ENCODE measurements around the gene NCS1.

NCS1 gene

DNA sequence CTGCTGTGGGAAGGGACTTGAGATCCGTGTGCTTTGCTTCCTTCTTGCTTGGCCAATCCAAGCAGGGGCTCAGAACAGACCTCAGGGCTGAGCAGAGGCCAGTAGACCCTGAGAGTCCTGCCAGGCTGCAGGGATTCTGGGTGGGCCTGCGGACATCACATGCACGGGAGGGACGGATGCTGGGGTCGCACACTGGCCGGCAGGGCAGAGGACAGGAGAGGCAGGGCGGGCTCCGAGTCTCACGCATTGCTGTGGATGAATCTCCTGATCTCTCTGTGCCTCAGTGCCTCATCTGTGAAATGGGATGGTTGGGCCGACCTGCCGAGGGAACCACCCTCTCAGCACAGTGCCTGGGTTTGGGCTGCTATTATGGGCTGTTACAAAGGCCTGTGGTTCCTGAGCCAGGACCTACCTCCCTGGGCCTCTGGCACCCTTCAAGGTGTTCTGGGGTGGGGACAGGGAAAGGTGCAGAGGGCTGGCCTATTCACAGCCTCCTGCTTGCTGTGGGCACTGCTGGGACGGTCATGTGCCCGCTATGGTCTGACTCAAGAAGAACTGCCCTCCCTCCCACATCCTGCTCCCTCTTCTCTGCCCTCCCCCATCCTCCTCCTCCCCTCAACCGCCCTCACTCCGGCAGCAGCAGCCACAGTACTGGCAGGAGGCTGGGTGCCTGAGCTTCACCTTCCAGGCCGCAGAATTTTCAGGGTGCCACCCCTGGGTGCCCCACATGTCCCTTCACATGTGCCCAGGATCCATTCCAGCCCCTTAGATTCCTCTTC lies 43.3 kb downstream of the NCS1 start:
- no peak for DNase-seq

DNA sequence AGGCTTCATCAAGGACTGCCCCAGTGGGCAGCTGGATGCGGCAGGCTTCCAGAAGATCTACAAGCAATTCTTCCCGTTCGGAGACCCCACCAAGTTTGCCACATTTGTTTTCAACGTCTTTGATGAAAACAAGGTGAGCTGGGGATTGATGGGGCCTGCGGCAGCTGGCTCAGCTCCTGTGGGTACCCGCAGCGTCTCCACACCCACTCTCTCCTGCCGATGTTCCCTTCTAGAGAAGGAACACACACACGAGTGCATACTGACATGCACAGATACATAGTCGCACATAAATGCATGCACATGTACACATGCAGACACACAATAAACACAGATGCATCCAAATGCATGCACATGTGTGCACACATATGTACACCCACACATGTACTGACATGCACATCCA lies 45.6 kb downstream of the NCS1 start:
- no peak for DNase-seq

DNA sequence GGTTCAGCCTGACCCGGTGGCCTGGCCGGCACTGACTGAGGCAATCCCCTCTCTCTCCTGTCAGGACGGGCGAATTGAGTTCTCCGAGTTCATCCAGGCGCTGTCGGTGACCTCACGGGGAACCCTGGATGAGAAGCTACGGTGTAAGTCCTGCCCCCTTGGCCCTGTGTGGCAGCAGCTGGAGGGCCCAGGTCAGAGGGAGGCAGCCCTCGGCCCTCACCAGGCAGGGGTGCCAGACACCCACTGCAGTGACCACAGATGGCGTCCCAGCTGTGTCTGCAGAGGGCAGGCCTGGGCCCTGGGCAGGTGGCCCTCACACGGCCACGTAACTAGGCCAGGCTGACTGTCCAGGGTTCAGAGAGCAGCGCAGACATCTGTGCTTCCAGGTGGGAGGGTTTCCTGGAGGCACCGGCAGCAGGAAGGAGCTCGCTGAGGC lies 47.5 kb downstream of the NCS1 start:
- no peak for DNase-seq

DNA sequence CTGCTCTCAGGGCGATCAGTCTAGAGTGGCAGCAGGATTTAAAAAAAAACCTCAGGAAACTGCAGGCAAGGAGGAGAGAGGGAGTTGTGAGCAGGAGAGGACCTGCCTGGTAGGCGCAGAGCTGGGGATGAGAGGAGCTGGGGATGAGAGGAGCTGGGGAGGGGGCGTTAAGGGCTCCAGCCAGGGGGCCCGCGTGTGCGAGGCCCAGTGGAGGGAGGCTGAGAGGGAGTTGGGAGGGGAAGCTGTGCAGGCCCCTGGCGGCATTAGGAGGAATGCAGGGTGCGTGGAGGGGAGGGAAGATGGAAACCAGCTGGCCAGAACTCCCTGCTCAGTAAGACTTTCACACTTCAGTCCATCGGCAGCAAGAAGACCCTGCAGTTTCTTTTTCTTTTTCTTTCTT lies 48.1 kb downstream of the NCS1 start:
- no peak for DNase-seq

DNA sequence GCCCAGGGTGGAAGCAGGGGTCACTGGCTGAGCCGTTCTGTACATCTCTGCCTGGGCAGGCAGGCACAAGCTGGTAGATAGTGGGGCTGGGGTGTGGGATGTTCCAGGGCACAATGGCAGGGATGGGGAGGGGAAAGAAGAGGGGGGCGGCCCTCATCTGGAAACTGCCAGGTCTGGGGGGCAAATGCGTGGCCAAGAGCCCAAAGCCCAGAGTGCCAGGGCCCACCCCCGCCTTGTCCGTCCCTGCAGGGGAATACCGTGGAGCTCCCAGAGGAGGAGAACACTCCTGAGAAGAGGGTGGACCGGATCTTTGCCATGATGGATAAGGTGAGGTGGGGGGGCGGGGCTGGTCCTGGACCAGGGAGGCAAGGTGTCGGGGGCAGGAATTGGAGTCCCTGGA lies 50.6 kb downstream of the NCS1 start:
- DNase-seq: no peak

DNA sequence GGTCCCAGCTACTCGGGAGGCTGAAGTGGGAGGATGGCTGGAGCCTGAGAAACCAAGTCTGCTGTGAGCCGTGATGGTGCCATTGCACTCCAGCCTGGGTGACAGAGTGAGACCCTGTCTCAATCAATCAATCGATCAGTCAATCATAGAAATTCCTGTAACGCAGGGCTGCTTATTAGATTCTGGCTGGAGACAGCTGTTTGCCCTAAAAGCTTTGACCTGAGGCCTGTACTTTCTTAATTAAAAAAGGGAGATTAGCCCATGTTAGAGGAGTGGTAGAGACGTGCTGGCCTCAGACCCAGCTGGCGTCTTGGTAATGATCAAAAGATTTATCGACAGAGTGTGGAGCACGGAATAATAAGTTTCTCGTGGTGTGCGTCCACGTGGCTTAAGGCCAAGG lies 52.9 kb downstream of the NCS1 start:
- DNase-seq: no peak

DNA sequence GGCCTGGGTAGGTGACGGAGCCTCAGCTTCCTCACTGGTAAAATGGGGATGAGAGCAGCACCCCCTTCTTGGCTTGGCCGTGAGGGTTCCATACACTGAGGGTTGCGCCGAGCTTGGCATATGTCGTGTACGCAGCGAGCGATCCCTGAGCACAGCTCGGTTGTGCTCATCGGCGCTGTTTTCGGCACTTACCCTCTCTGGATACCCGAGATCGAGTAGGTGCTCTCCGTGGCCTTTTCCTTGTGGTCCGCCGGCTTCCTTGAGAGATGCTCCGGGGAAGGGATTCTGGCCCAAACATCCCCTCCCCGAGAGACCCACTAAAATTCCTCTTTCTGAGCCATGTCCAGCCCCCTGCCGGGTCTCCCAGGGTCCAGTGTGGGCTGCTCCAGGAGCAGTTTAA lies 53.4 kb downstream of the NCS1 start:
- DNase-seq: no peak

DNA sequence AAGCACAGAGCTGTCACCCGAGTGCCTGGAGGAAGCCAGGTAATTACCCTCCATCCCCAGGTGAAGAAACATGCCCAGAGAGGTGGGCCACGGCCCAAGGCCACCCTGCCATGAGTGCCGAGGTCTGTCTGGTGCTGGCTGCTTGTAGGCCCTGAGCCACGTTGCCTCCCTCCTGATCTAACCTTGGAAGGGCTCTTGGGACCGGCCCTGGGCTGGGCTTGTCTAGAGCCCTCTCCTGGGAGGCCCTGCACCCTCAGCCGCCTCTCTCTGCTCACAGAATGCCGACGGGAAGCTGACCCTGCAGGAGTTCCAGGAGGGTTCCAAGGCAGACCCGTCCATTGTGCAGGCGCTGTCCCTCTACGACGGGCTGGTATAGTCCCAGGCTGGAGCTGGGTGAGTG lies 53.9 kb downstream of the NCS1 start:
- DNase-seq: no peak

DNA sequence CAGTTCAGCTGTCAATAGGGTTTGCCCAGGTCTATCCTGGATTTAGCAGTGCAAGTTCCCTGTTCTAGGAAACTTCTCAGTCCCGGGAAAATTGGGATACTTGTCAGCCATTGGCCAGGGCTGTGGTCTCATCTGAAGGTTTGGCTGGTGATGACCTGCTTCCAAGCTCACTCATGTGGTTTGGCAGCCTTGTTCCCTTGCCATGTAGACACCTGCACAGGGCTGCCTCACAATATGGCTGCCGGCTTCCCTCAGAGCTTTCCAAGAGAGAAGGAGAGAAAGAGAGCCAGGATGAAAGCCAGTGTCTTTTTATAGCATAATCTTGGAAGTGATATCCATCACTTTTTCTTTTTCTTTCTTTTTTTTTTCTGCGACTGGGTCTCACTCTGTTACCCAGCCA lies 55.6 kb downstream of the NCS1 start:
- no peak for DNase-seq

DNA sequence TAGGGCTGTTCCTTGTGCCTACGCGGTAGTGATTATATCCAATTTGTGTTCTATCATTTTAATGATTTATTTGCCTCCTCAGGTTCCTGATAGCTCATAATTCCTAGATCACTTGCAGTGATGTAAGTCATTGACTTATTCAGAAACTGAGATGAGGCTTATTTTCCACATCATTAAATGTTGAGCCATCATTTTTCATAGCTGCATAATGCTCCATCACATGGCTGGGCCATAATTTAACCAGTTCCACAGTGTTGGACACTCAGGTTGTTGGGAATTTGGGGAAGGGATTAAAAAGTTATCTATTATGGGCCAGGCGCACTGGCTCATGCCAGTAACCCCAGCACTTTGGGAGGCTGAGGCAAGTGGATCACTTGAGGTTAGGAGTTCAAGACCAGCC lies 57.6 kb downstream of the NCS1 start:
- no peak for DNase-seq

DNA sequence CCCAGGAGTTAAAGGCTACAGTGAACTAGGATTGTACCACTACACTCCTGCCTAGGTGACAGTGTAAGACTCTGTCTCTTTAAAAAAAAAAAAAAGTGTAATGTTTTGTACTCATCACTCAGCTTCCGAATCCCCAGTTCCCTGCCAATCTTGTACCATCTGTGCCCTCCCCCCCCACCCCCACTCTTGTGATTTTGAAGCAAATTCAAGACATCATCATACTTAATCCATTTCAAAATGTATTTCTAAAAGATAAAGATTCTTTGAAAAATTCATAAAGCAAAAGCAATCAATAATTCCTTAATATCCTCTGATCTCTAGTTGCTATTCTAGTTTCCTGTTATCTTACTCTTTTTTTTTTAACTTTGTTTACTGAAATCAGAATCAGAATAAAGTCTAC lies 58.4 kb downstream of the NCS1 start:
- DNase-seq: no peak

DNA sequence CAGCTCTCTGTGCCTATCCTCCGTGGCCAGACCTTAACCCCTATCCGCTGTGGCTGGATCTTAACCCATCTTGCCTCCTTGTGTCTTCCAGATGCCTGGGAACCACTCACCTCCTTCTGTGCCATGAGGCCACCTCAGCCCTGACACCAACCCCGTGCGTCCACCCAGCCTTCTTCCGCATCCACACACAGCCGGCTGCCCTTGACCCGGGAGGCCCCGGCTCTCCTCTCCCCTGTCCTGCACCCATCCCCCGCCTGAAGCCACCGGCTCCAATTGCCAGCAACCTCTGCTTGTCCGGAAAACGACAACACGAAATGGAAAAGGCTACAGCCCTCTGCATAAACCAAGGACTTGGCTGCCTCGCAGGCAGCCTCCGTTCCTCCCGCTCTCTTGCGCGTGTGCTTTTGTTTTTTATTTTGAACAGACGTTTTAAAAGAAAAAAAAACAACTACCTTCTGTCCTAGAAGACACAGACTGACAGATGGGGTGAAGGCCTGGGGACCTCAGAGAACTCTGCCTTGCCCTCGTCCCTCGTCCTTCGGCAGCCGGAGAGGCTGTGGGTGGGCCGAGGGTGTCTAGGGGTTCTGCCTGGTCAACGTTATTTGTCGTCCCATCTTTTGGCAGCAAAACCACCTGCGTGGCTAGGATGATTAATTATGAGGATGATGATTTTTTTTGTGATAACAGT lies 60.8 kb downstream of the NCS1 start:
- DNase-seq: no peak

DNA sequence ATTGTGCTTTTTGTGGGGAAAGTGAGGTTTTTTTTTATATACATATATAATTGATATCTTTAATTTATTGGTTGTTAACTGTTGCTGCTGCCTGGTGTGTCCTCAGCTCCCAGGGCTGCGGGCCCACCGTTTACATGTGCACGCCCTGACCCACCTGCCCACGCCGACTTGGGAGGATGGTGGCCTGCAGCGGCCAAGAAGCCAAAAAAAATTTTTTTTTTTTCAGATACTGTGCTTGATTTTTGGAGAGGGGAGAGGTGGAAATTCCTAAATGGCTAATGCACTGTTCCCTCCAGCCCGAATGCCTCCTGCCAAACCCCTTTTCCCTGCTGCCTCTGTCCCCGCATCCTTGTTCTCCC lies 61.4 kb downstream of the NCS1 start:
- DNase-seq: no peak

DNA sequence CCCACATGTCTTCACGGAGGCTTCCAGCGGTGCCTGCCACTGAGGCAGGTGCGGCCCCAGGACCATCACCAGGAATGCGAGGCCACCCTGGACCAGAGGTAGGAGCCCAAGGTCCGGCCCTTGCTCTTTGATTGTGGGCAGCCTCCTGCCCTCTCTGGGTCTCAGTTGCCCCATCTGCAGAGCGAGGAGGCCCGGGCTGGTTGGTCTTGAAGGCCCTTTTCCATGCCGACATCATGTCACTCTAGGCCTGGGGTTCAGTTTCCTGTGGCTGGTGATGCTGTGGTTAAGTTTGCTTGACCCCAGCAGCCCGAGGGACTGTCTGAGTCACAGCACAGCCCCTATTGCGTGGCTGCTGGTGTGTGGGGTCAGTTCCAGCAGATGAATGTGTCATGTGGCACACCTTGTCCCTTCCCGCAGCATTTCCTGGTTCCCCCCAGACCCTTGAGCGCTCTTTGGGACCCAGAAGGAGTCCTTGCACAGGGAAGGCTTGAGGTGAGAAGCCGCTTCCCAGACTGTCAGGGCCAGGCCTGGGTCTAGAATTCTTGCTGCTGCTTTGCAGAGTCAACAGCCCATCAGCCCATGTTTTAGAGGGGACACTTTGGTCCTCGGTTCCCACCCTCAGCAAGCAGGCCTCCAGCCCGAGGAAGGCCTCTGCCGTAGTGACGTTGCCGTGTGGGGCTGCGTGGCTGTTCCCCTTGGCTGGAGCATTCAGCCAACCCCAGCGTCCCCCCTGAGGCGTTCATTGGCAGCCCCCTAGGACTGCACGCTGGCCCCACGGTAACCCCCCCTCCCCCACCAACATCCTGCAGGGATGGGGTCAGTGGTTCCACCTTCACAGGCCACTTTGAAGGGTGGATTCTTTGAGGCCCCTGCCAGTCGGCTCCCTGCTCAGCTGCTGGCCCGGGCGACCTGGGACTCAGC lies 62.4 kb downstream of the NCS1 start:
- DNase-seq: no peak

DNA sequence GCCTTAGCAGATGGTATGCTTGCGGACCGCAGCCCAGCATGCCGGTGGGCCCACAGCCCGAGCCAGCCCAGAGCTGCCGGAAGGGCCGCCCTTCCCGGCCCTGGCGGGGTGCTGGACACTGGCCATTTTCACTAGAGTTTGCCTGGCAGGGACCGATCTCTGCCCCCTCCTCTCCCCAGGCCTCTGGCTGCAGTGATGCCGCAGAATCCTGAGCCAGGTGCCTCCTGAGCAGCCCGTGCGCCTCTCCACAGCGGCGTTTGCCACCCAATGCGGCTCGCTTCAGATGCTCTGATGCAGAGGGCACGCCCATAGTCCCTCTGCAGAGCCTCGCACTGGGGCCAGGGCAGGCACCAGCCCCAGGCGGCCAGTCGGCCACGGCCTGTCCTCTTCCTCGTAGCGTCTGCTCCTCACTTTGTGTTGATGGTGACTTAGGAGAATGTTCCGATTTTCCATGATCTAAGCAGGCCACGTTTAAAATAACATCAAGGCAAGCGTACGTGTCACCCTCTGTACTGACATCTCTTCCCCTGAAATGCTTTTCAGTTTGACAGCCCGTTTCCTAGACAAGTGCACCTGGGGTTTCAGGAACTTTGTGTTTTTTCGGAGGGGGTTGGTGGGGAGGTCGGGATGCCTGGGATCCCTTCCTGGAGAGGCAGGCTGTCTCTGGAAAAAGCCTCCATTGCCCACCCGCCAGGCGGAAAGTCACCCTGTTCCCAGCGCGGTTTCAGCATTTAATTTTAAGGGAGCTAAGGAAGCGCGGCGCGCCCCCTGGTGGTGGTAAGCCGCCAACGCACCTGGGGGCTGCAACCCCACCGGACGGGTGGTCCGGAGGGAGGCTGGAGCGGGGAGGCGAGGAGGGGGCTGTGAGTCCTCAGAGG lies 63.6 kb downstream of the NCS1 start:
- DNase-seq: no peak

DNA sequence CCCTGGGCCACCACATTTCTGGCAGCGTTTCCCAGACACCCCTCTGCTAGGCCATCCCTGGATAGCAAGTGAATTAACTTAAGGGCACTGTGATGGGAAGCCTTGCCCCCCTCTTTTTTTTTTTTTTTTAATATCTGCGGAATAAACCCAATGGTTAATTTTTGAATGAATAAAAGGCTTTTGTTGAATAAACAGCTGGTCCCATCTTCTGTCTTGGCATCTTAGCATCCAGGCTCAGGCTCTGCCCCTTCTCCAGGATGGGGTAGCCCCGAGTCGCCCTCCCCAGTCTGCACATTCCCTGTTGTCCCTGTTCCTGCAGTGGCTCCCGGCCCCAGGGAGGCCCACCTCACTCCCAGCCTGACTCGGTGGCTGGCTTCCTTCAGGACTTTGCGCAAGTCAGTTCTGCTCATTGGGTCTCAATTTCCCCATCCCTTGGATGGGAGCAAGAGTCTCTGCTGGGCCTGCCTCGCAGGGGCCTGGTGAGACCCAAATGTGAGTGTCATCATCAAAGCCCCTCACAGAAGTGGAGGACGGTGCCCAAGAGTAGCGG lies 64.3 kb downstream of the NCS1 start:
- no peak for DNase-seq

DNA sequence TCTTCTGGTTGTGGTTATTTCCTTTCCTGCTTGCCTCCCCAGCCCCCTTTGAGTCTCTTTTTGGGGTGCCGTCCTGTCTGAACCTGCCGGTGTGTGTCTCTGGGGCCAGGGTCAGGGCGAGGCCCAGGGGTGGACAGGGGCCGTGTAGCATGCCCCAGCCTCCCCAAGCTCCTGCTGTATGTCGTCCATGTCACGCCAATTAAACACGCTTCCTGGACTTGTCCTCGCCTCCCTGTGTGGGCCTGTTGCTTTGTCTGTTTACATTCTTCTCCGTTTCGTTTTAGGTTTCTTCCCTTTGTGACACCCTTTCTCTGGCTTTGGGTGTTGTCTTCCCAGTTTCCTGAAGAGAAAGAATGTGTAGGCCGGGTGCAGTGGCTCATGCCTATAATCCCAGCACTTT lies 64.9 kb downstream of the NCS1 start:
- no peak for DNase-seq

DNA sequence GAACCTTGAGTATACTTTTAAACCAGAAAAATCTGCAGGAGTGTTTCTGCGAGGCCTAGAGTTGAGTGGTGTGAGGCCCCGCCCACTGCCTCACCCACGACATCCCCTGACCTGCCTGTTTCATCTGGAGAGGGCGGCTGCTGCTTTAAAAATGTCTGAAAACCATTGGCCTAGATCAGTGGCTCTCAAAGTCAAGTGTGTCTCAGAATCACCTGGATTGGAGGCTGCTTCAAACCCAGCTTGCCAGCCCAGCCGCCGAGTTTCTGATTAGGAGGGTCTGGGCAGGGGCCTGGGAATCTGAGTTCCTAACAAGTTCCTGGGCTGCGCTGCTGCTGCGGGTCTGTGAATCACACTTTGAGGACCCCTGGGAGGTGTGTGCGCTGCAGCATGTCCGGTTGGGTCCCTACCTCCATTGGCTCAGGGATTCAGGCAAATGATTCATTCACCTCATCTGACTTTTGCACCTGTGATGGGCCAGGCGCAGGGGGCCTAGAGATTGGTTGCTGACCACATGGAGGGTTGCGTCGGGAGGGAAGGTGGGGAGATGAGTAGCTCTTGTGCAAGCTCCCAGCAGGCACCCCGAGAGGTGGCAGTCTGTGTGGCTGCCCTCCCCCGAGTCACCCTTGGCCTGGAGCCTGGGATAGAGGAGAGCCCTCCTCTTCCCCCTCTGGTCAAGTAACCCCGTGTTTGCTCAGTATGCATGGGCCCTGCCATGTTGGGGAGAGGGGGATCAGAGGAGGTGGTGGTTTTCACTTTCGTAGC lies 65.7 kb downstream of the NCS1 start:
- no peak for DNase-seq

DNA sequence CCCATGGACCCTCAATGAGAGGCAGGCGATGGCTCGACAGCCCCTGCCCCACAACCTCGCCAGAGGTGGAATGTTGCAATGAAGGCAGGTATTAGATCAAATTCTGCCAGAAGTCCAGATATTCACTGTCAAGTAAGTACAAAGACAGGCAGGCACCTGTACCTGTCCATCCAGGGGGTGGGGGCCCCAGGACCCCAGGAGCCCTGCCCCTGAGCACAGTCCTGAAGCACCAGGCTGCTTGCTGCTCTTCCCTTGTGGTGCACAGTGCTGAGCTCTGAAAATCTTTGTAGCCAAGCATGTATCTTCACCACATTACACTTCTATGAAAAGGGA lies 67.1 kb downstream of the NCS1 start:
- DNase-seq: no peak

DNA sequence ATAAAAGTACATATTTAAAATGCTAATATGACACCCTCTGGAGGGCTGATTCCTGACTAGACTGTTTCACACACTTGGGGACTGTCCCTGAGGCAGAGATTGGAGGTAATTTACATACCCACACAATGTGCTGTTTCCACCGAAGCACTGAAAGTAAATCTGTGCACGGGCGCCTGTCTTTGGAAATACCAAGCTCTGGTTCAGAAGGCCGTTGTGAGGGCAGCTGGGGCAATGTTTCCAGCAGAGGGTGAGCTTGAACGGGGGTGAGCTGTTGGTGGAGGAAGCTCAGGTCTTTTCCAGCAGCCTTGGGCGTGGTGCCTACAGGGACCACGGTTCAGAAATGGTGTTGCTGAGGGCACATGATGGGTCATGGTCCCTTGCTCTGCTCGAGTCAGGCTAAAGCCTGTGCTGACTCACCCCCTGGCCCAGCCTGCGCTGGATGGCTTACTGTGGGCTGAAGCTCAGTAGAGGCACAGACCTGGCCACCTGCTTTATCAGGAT lies 67.6 kb downstream of the NCS1 start:
- no peak for DNase-seq

DNA sequence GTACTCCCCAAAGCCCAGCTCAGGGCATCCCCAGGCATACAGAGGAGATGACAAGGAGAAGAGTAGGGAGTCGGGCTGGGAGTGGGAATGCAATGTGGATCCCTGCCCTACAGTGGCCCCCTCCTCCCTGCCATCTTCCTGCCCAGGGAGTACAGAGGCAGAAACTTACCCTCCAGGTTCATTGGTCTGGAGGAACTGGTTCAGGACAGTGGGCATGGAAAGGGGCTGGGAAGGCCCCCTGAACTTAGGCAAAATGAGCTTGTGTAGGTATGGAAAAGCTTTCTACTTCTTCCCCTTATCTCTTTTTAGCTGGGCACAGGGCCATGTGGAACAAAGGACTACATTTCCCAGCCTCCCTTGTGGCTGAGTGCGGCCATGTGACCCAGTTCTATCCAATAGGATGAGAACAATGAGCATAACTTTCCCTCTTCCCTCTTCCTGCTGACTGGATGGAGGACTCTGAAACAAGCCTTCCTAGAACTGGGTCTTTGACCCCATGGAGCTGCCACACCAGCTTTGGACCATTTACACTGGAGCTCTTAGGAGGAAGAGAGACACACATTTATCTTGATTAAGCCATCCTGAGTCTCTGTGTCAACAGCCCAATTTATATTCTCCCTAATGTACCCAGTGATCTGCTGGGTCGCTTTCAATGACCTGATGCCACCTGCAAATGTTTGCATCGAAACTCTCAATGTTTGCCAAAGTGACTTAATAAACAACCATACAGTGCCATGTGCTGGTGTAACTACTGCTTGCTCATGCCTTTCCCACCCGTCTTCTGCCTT lies 68.4 kb downstream of the NCS1 start:
- DNase-seq: no peak
